NCI-H446 (cell line): ENCODE data around the gene AHSP.
A peak's percentile ranks its signal among the peaks of the same experiment; 100 is the strongest.
"Not testable (repeated sequence)": the region's sequence is repeated elsewhere in the genome, so short reads cannot be mapped to it uniquely, and the experiment has no call there.

Source experiments
- DNase-seq, 2 experiments: peaks; one replicate each; lab custom pipeline; 2025; lab: John Stamatoyannopoulos, UW

Gene AHSP

GRCh38 chr16:31501226-31501965 lies 26.3 kb upstream of the AHSP start:
- DNase-seq, result no peak

GRCh38 chr16:31501966-31502348 lies 25.7 kb upstream of the AHSP start:
- DNase-seq, result no peak

DNA sequence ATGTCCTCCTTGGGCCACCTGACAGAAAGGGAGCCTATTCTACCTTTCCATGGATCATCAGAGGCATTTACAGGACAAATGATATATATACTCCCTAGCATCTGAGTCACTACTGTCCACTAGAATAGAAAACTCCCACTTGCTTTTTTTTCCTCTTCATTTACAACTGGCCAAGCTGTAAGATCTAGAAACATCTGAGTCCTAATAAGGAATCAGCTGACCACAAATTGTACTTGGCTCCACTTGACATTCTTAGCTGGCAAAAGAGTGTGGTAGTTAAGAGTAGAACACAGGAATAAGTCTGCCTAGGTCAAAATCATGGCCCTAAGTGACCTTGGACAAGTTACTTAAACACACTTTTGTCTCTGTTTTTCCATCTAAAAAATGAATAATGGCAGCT lies 24.7 kb upstream of the AHSP start:
- no peak for DNase-seq

DNA sequence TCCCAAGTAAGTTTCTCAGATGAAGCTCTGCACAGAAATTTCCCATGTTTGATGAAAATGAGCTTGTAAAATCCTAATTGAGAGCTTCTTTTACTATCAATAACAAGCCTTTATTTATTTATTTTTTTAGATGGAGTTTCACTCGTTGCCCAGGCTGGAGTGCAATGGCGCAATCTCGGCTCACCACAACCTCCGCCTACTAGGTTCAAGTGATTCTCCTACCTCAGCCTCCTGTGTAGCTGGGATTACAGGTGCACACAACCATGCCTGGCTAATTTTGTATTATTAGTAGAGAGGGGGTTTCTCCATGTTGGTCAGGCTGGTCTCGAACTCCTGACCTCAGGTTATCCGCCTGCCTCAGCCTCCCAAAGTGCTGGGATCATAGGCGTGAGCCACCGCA lies 24.1 kb upstream of the AHSP start:
- not testable (repeated sequence) for DNase-seq

DNA sequence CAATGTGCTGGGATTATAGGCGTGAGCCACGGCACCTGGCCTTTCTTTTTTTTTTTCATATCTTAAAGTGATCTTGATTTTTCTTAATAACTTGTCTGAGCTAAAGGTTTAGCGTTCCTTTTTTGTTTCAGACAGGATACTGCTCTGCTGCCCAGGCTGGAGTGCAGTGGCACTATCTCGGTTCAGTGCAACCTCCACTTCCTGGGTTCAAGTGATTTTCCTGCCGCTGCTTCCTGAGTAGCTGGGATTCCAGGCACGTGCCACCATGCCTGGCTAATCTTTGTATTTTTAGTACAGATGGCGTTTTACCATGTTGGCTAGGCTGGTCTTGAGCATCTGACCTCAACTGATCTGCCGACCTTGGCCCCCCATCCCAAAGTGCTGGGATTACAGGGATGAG lies 23.5 kb upstream of the AHSP start:
- DNase-seq, result no peak

DNA sequence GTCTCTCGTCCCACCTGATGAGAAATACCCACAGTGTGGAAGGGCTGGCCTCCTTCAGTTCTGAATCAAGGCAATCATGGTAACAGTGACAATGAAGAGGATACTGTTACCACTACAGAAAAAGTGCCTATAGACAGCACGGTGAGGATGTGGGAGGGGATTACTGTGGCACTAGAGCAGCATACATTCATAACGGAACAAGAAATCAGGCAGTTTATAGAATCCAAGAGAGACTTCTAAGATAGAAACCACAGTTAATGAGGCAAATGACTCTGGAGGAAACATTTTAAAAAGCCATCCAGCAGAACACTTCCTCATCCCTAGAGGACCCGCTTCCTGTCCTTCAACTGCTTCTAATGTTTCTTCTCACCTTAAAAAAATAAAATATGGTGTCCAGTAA lies 22.2 kb upstream of the AHSP start:
- no peak for DNase-seq

GRCh38 chr16:31507617-31507928 lies 20.1 kb upstream of the AHSP start:
- DNase-seq, result no peak

DNA sequence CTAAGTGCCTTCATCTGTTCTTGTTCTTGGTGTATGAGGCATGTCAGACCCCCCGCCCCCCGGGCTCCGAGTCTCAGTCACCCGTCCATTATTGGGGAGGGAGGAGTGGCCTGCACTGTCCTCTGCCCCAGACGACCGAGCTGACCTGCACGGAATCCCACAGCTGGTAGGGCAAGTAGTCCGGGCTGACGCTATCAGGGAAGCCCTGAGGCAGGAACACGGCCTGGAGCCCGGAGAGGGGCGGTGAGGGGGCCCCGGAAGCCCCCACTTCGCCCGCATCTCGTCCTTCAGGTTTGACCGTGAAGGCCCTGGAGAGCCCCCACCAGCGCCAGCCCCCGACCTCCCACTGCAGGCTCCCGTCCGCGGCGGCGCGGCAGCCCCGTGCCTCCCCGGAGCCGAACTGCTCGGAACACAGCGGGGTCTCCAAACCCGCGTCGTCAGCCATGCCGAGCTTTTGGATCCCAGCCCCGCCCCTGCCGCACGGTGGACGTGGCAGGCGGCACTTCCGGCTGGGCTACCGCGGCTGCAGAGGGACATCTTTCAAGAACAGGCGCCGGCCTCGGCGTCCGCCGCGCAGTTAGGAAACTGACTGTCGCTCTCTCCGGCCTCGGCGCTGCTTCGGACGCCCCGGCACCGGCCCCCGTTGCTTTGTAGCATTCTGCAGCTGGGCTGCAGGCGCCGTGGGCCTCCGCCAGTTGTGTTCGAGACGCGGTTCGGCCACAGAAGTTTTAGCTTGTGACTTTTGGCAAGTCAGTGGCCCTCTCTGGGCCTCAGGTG lies 19.6 kb upstream of the AHSP start, which contains the start of gene RUSF1:
Gene RUSF1, minus strand, starts transcription at position 463 of the 777 bp plus-strand sequence. Its CDS starts 18 bp downstream, at position 445.
- DNase-seq, result peak; percentile 61 to 88

- DNase-seq, result no peak
Measured at GRCh38 chr16:31508706-31509195, 18.9 kb upstream of the AHSP start.

DNA sequence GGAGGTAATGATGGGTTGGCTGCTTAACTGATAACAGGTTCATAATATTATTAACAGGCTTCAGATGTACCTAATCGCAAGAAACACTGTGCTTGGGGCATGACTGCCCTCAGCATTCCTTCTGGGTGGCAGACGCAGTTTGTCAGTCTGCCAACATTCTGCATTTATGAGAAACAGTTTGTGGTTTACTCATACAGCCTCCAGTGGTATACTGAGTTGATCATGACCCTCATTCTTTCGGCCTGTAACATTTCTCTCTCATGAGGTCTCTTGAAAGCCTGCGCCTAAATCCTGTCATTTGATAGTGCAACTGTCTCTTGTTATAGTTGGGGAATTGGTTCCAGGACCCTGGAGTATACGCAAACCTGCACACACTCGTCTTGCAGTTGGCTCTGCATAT lies 14.6 kb upstream of the AHSP start:
- no peak for DNase-seq

- no peak for DNase-seq
Measured at GRCh38 chr16:31513884-31514283, 13.8 kb upstream of the AHSP start.

GRCh38 chr16:31517800-31518402 lies 9.8 kb upstream of the AHSP start:
- DNase-seq, result no peak

DNA sequence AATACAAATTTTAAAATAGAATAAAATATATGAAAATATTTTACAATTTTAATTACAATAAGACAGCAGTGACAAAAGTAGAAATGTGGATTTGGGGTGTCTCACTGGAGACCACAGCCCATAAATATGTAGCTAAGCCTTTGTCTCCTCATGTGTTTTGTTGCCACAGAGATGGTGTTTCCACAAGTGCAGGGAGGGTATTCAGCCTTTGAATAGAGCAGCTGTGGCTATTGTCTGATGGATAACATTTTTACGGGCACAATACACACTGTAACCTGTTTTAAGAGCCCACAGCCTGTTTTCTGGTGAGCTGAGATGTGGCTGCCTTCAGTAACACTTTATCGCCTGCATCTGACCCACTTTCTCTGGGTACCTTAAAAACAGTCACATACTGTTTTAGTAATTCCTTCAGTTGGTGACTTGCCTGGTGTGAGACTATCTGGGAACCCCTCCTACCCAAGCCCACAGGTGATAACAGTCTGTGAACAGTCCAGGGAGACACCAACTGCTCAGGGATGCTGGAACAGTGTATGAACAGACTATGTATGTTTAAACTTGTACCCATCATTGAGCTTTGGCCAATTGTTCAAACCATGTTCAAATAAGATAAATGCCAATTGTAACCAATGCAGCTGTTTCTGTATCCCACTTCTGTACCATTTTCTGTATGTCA lies 7.8 kb upstream of the AHSP start:
- DNase-seq, result no peak

- DNase-seq, result no peak
Measured at GRCh38 chr16:31521368-31521767, 6.3 kb upstream of the AHSP start.

DNA sequence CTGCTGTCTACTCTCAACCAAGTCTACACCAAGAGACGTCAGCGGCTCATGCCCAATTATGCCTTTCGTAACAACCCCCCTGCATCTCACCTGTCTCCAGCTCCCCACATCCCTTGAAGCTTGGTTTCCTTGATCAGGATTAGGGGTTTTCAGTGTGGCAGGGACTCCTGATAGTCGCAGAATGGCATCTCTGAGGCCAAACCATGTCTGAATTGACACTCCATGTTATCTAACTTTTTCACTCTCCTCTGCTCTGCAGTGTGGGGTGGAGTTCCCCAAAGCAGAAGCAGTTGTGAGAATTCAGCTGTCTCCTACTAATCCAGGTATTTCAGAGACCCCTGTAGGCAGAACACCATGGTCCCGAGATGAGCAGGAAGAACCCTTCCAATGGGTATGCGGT lies 5.6 kb upstream of the AHSP start:
- DNase-seq, result no peak

GRCh38 chr16:31523768-31524167 lies 3.9 kb upstream of the AHSP start:
- DNase-seq, result not testable (repeated sequence)

DNA sequence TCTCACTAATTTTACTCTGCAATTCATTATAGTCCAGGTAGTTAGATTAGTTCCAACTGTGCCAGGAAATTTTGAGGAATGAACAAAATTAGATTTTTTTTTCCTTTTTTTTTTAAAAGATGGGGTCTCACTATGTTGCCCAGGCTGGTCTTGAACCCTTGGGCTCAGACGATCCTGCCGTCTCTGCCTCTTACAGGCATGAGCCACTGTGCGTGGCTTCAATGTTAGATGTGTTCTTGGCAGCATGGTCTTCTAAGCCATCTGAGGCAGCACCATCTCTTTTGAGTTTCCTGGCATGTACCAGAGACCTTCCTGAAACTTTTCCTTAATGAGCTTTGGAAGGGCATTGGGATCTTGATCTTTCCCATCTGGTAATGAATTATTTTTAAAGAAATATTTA lies 2.6 kb upstream of the AHSP start:
- no peak for DNase-seq

DNA sequence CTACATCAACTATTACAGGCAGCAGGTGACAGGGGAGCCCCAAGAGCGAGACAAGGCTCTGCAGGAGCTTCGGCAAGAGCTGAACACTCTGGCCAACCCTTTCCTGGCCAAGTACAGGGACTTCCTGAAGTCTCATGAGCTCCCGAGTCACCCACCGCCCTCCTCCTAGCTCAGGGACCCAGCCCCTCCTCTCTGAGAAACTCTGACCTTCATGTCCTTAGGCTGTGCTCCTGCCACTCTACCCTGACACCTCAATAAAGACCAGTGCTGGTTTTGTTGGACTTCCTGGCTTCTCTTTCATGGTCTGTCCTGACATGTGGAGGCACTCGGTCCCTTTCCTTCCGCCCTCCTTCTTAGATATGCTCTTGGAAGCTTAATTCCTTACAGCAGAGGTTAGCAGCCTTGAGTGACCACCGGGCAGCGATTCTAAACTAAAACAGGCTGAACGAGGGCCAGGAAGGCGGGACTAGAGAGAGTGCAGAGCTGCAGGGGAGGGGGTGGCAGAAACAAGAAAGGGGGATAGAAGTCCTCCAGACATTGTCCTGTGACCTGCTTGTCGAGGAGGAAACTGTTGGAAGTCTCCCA lies 915 bp downstream of the AHSP start:
- no peak for DNase-seq

DNA sequence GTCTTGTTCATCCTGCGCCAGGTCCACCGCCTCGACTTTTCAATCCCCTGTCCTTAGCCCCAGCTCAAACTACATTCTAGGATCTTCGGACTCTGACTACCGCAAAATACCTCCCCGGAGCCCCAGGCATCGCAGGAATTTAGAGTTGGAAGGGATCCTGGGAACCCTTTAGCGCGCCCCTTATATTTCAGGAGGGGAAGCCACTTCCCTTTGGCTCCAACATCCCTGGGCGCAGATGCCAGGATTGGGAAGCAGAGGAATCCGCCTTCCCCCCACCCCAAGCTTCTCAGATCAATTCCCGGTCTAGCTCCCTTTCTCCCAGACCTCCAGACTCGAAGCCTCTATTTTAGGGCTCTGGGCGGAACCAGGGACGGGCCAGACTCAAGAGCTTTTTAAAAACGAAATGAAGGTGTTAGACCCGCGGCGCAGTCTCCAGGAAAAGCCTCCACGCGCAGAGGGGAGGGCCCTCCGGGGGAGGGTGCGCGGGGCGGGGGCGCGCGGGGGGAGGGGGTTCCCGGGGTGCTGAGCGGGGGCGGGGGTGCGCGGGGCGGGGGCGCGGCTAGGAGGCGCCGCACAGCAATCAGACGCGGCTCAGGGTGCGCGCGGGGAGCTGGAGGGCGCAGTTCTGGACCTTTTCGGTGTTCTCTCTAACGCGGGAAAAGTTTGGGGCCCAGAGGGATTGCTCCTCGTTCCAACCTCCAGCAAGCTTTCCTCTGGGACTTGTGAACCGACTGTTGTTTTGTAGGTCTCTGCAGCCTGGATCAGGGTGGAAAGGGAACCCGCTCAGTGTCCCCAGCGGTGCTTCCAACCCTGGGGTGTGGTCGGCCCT lies 1.6 kb downstream of the AHSP start:
- no peak for DNase-seq

DNA sequence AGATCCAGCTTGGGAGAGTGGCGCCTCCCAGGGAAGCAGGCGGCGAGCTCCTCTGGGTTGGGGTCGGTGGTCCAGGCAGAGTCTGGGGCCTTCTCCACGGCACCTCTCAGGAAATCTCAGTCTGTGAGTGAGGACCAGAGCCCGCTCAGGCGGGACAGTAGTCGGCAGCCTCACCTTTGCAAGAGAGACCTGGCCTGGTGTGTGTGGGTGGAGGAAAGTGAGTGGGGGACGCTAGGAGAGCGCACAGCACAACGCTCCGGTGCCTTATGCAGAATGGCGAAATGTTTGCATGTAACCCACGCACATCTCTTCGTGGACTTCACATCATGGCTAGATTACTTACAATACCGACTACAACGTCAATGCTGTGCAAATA lies 2.2 kb downstream of the AHSP start:
- DNase-seq, result no peak

DNA sequence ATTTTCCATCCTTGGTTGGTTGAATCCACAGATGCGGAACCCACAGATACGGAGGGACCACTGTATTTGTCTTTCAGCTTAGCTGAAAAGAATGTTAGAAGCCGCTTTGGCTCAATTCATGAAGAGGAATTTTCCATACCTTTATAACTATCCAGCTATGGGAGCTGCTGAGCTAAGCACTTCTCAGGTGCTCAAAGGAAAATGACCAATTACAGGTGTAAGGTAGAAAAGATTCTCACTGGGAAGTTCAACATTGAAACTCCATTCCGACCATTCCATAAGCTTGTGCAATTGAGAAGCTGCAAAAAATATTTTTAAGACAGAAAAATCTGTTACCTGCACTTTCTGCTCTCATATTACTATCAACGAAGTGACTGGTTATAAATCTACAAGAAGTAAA lies 2.7 kb downstream of the AHSP start:
- DNase-seq, result no peak
